Raji (cell line): Measurements from ENCODE around the gene FAM83F.

ENCODE experiments used
- POLR2A ChIP-seq: IDR thresholded peaks from 2 replicates; pipeline ENCODE4 v1.6.1; 2011; ENCODE audit warnings: low read depth, low read length, control low read depth; ENCODE audit not compliant: insufficient read depth

Gene FAM83F

GRCh38 chr22:40015358-40015976 is 20.7 kb downstream of the FAM83F start:
- no peak for TF ChIP-seq POLR2A

DNA sequence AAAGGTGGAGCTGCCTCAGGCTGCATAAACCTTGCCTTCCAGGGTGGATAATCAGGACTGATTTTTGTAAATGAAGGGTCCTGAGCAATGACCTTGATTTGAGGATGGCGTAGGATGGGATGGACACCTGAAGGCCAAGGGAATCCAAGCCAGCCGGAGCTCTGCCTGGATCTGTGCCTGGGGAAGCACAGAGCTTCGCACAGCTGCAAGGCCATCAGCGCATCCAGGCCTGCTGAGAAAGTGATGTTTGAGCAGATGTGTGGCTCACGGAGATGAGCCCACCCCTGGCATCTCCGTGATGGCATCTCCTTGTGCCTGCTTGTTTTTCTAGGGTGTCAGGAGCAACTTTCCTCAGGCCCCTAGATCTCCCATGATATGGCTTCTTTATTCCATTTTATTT is 23.3 kb downstream of the FAM83F start:
- no peak for TF ChIP-seq POLR2A

DNA sequence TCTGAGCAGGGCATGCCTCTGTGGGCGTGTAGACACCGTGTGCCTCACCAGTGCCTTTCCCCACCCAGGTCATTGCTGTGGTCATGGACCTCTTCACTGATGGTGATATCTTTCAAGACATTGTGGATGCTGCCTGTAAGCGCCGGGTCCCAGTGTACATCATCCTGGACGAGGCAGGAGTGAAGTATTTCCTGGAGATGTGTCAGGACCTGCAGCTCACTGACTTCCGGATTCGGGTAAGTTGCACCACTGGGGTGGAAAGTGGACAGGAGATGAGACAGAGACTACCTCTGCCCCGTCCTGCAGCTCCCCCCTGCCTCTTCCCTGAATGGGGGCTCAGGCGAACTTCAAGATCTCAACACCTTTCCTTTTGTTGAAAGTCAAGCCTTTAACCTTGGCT is 24.3 kb downstream of the FAM83F start:
- TF ChIP-seq POLR2A: no peak

- no peak for TF ChIP-seq POLR2A
These were observed 26.2 kb downstream of the FAM83F start for GRCh38 chr22:40020956-40021355.

DNA sequence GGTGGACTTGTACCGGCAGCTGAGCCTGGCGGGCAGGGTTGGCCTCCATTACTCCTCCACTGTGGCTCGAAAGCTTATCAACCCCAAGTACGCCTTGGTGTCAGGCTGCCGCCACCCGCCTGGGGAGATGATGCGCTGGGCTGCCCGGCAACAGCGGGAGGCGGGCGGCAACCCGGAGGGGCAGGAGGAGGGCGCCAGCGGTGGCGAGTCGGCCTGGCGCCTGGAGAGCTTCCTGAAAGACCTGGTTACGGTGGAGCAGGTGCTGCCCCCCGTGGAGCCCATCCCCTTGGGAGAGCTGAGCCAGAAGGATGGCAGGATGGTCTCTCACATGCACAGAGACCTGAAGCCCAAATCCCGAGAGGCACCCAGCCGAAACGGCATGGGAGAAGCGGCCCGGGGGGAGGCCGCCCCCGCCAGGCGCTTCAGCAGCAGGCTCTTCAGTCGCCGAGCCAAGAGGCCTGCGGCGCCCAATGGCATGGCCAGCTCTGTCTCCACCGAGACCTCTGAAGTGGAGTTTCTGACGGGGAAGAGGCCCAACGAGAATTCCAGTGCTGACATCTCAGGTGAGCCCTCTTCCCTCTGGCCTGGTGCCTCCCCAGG is 26.7 kb downstream of the FAM83F start:
- TF ChIP-seq POLR2A: no peak

GRCh38 chr22:40022536-40023240 is 27.9 kb downstream of the FAM83F start:
- TF ChIP-seq POLR2A: no peak

DNA sequence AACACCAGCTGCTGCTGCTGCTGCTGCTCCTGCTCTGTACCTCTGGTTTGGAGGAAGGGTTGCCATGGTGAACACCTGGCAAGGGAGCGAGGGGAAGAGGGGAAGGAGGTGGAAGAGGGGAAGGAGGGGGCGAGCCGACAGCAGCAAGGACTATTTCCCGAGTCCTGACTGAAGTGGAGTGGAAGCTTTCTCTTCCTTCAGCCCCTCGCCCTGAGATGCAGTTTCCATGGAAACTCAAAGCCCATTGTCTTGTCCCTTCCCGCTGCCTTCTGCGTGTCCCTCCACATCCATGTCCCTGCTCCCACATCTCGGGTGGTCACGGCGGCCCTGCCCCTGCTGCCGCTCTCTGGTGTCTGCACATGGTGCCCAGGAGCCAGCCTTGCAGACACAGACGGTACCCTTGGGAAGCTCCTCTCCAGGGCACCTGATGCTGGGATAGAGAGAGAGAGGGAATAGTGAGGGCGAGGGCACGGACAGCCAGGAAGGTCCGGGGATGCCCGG is 28.6 kb downstream of the FAM83F start:
- no peak for TF ChIP-seq POLR2A

- TF ChIP-seq POLR2A: no peak
These were observed 29.7 kb downstream of the FAM83F start for GRCh38 chr22:40024201-40025061.

DNA sequence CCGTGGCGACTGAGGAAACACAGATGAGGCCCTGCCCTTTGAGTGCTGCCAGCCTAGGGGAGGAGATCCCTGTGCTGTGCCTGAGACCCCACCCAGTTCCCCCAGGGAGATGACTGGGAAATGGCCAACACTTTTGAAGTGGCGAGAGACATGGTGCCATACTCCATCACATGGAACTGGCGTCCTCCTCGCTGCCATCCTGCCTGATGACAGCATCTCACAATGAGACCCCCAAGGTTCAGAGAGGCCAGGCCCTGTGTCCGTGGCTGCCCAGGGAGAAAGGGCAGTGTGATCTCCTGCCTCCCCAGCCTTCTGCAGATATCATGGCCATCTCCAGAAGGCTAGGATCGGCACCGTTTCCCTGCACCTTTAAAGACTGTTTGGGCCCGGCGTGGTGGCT is 31.1 kb downstream of the FAM83F start:
- no peak for TF ChIP-seq POLR2A

DNA sequence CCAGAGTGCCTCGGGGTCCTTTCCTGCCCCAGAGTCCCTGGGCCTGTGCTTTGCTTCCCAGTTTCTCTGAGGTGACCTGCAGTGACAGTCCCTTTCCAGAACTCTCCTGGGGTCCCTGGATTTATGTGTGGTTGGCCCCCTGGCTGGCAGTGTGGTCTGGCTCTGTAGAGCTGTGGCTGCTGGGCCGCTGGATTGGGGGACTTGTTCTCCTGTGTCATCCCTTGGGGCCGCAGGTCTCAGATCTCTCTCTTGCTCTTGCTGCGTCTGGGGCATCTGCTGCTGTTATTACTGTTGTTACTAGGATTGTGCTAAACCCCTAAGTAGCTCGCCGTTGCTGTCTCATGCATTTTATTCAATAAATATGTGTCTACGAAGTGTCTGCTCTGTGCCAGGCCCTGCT is 31.9 kb downstream of the FAM83F start:
- no peak for TF ChIP-seq POLR2A

DNA sequence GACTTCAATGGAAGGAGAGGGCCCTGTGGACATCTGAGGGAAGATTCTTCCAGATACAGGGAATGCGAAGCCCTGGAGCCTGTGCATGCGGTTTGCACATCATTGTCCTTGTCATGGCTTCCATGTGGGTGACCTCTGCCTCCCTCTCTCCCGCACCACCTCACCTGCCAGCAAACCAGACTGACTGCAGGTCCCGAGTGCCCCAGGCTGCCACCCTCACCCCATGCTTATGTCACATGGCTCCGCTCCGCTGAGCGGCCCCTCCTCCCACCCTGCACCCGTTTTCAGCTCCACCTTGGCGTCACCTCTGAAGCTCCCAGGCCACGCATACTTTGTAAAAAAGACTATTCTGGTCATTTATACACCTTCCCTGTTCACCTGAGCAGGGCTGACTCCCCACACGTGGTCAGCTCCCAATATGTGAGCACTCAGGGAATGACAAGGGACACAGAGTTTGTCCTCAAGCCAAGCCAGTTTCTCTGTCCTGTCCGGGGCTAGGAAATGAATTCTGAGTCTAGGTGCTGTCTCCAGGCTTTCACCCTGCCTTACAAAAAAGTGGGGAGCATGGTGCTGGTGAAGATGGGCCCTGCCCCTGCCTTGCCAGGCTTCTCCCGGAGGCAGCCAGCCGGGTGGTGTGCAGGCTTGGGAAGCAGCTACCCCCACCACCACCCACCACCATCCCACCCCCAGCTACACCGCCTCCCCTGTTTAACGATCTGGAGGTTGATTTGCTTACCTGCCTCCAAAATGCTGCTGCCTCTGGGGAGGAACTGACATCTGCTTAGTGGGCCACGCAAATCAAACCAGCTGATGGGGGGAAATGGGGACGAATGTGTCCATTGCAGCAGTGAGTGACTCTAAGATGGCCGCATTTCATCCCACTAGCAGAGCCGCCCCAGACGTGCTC is 32.7 kb downstream of the FAM83F start:
- TF ChIP-seq POLR2A: no peak

GRCh38 chr22:40028098-40028425 is 33.3 kb downstream of the FAM83F start:
- TF ChIP-seq POLR2A: no peak

DNA sequence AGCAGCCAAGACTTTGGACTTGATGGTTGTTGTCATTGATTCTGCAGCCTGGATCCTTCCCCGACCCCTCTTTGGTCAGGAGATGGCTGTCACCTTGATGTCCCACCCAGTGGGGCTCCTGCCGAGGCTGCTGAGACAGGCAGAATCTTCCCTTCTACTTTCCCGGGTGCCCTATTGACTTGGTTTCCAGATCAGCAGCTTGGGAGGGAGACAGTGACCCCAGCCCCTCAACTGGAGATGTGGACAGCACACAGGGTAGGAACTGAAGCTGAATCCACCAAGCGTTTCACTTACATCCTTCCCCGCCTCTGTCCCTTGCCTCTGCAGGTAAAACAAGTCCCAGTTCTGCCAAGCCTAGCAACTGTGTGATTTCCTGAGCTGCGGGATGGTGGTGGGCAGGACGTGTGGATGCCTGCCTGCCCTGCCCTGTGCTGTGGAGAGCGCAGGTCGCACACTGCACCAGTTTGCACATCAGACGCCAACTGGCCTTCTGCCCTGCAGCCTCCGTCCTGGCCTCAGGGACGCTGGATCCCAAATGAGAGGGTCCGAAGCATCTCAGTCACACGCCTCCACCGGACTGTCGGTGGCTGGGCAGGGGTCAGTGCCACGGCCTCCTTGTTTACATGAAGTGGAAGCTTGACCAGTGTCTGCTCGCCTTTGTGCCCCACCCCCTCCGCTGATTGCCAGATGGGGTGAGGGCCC is 34.6 kb downstream of the FAM83F start:
- TF ChIP-seq POLR2A: no peak
